GM10248 (cell line): ENCODE measurements around the gene SAMD4A.
A peak's percentile ranks its signal among the peaks of the same experiment; 100 is the strongest.

Source experiments
- CTCF ChIA-PET: fragments of 300-600 bp; sonication (Branson Sonifier 250); formaldehyde crosslinking; extraction: SDS; loops from one replicate; lab custom pipeline; 2021; ENCODE audit warnings: antibody characterized with exemption; lab: Yijun Ruan, JAX
- POLR2A ChIA-PET: fragments of 350-650 bp; sonication (Branson Sonifier 250); formaldehyde crosslinking; extraction: SDS; loops from one replicate; lab custom pipeline; 2020; ENCODE audit warnings: antibody characterized with exemption; lab: Yijun Ruan, JAX
- DNase-seq: peaks from one replicate; pipeline ENCODE4 v3.0.0; 2012; ENCODE audit errors: extremely low spot score
- TF ChIP-seq, protein P1 (sequence below): IDR thresholded peaks from 2 replicates; pipeline ENCODE4 v1.5.1; 2012; ENCODE audit warnings: mild to moderate bottlenecking, low read depth; ENCODE audit errors: extremely low read depth, missing control alignments, control extremely low read depth

The SAMD4A gene

GRCh38 chr14:54638135-54638446 is 71.2 kb downstream of the SAMD4A start:
- no peak for DNase-seq
- ChIA-PET CTCF (interaction anchor here (1.2 to 2.1 kb wide), 2 partner anchors 10 to 72 kb away, joined by 4 to 6 read pairs; partner anchors contain the start of gene SAMD4A), POLR2A (no interaction called here)
- TF ChIP-seq, protein P1, sequence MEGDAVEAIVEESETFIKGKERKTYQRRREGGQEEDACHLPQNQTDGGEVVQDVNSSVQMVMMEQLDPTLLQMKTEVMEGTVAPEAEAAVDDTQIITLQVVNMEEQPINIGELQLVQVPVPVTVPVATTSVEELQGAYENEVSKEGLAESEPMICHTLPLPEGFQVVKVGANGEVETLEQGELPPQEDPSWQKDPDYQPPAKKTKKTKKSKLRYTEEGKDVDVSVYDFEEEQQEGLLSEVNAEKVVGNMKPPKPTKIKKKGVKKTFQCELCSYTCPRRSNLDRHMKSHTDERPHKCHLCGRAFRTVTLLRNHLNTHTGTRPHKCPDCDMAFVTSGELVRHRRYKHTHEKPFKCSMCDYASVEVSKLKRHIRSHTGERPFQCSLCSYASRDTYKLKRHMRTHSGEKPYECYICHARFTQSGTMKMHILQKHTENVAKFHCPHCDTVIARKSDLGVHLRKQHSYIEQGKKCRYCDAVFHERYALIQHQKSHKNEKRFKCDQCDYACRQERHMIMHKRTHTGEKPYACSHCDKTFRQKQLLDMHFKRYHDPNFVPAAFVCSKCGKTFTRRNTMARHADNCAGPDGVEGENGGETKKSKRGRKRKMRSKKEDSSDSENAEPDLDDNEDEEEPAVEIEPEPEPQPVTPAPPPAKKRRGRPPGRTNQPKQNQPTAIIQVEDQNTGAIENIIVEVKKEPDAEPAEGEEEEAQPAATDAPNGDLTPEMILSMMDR, result no peak

DNA sequence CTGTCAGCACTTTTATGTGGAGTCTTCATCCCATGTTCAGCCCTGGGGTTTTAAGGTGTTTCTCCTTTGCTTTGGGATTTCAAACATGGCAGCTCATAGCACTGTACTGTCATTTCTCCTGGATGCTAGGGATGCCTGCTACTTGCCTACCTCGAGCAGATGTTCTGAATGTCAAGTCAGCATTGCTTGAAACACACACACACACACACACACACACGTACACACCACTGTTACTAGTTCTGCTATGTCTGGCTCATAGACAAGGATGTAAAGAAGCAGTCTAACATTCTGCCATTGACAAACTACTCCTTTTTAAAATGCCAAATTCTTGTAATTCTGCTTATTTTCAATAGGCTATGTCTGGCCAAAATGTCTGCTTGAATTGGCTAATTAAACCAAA is 72.7 kb downstream of the SAMD4A start:
- CTCF ChIA-PET, result interaction anchor here (0.8 to 1.3 kb wide), 3 partner anchors 30 to 89 kb away, joined by 3 read pairs; no protein-coding TSS in a partner anchor
- POLR2A ChIA-PET, result no interaction called here
- DNase-seq, result no peak
- TF ChIP-seq, protein P1, result no peak

GRCh38 chr14:54640506-54640905 is 73.6 kb downstream of the SAMD4A start:
- POLR2A ChIA-PET, result no interaction called here
- CTCF ChIA-PET, result interaction anchor here (0.7 to 1.2 kb wide), 3 partner anchors 29 to 90 kb away, joined by 3 read pairs; no protein-coding TSS in a partner anchor
- DNase-seq, result no peak
- TF ChIP-seq, protein P1, result no peak

GRCh38 chr14:54642121-54642520 is 75.2 kb downstream of the SAMD4A start:
- DNase-seq, result no peak
- TF ChIP-seq, protein P1, result no peak
- POLR2A ChIA-PET, result no interaction called here
- CTCF ChIA-PET, result interaction anchor here (0.7 to 3.7 kb wide), 12 partner anchors 10 to 132 kb away, joined by 3 to 61 read pairs (median 5); partner anchors contain the start of gene SAMD4A

DNA sequence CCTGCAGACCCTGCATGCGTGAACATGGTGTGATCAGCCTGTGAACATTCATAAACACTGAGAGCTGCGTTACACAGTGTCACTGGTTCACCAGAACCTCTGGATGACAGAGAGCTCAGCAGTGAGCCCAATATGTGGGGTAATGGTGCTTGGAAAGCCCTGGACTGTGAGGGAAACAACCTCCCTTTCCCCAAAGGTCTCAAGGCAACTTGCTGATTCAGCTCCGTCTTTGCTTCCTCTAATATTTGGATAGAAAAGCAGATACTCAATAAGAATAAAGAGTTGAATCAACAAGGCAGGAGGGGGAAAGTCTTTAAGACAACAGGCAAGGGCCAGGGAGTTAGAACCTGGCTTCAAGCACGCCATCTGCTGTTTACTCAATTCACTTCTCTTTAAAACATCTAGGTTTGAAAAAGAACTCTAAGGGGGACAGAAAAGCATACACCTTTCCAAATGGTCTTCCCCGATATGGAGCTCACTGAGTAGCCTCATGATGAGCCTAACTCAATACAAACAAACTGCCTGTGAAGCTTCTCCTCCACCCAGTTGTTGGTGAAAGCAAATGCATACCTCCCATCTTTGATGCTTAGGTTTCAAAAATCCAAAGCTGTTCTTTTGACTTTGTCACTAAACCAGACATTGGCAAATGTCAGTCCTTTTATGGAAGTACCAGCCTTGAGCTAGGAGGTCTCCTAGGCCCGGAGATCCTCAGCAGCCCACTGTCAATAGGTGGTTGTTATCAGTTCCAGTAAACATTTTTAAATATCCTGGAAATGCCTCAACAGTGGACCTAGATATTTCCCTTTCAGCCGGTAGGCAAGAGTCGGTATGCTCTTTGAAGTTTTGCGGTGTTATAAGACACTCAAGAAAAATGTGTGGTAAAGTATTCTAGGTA is 76.1 kb downstream of the SAMD4A start:
- CTCF ChIA-PET, result interaction anchor here (0.7 to 3.7 kb wide), 24 partner anchors 10 to 163 kb away, joined by 3 to 61 read pairs (median 4); partner anchors contain the start of gene SAMD4A

GRCh38 chr14:54643696-54644176 is 76.8 kb downstream of the SAMD4A start:
- ChIA-PET CTCF (interaction anchor here (0.7 to 3.7 kb wide), 20 partner anchors 10 to 162 kb away, joined by 3 to 61 read pairs (median 4); partner anchors contain the start of gene SAMD4A), POLR2A (no interaction called here)
- no peak for DNase-seq
- TF ChIP-seq, protein P1, result no peak

More for the DNA sequence above, 76.1 kb downstream of the SAMD4A start:
- DNase-seq, result peak; percentile 24
- POLR2A ChIA-PET, result no interaction called here
- TF ChIP-seq, protein P1, result peak; percentile 34
